ENCODE results near the gene GALR1. TPM values are rescaled to one million over a fixed set of nuclear protein-coding genes. Genes with fewer than 3 reads are reported as not detected.
"Not testable (repeated sequence)": the region's sequence is repeated elsewhere in the genome, so short reads cannot be mapped to it uniquely, and the experiment has no call there.

The GALR1 gene
- total RNA-seq, 2 donors from 2014 or later: 0.04 to 0.07 TPM

GRCh38 chr18:77234504-77235365, 14.9 kb upstream of the GALR1 start:
- no peak overlapping the region for H3K27ac ChIP-seq
- H3K9me3 ChIP-seq: peaks cover 3 to 16% of the 10 kb centered on the region in 2 donors
- H3K36me3 ChIP-seq: no peaks in the 10 kb centered on the region
- no peaks in the 10 kb centered on the region for H3K27me3 ChIP-seq
- no peaks in the 10 kb centered on the region for H3K4me1 ChIP-seq
- H3K4me3 ChIP-seq: no peak overlapping the region
- TF ChIP-seq, protein P1, sequence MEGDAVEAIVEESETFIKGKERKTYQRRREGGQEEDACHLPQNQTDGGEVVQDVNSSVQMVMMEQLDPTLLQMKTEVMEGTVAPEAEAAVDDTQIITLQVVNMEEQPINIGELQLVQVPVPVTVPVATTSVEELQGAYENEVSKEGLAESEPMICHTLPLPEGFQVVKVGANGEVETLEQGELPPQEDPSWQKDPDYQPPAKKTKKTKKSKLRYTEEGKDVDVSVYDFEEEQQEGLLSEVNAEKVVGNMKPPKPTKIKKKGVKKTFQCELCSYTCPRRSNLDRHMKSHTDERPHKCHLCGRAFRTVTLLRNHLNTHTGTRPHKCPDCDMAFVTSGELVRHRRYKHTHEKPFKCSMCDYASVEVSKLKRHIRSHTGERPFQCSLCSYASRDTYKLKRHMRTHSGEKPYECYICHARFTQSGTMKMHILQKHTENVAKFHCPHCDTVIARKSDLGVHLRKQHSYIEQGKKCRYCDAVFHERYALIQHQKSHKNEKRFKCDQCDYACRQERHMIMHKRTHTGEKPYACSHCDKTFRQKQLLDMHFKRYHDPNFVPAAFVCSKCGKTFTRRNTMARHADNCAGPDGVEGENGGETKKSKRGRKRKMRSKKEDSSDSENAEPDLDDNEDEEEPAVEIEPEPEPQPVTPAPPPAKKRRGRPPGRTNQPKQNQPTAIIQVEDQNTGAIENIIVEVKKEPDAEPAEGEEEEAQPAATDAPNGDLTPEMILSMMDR (IDR thresholded peaks at IDR 0.05): no peak
- no peak for DNase-seq (ENCODE audit: low spot score)

DNA sequence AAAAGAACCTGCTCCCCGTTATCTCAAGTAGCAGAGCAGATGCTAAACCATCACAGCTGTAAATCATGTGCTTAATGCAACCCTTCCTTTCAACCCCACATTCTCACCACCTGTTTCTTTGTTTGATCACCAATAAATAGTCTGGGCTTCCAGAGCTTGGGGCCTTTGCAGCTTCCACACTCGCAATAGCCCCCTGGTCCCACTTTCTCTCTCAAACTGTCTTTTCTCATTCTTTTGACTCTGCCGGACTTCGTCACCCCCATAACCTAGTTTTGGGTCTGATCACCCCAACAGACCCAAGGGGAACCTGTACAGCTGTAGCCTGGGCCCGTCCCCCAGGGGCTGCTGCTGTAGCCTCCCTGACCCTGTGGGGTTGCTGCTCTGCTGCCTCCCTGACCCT, 10.4 kb upstream of the GALR1 start:
- not testable (repeated sequence) for DNase-seq (ENCODE audit: low spot score); H3K36me3 ChIP-seq; H3K27ac ChIP-seq; H3K4me1 ChIP-seq; H3K4me3 ChIP-seq; H3K27me3 ChIP-seq
- H3K9me3 ChIP-seq: peaks cover 3 to 31% of the 10 kb centered on the region in 2 donors

- Histone ChIP-seq H3K9me3 (peaks cover 0 to 20% of the 10 kb centered on the region in 2 donors), H3K4me3 (peak overlapping the region in 1 of 2 donors; percentile 36), H3K27ac (no peak overlapping the region), H3K4me1 (peaks cover 0 to 27% of the 10 kb centered on the region in 2 donors), H3K36me3 (no peaks in the 10 kb centered on the region), H3K27me3 (peaks cover 9 to 22% of the 10 kb centered on the region in 2 donors)
- TF ChIP-seq, protein P1 (IDR thresholded peaks at IDR 0.05): no peak
- no peak for DNase-seq (ENCODE audit: low spot score)
These were observed 627 bp upstream of the GALR1 start for GRCh38 chr18:77248873-77249568.

DNA sequence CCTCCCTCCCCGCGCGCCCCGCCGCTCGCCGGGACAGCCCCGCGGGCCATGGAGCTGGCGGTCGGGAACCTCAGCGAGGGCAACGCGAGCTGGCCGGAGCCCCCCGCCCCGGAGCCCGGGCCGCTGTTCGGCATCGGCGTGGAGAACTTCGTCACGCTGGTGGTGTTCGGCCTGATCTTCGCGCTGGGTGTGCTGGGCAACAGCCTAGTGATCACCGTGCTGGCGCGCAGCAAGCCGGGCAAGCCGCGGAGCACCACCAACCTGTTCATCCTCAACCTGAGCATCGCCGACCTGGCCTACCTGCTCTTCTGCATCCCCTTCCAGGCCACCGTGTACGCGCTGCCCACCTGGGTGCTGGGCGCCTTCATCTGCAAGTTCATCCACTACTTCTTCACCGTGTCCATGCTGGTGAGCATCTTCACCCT, 865 bp downstream of the GALR1 start:
- no peak for DNase-seq (ENCODE audit: low spot score)
- peaks cover 0 to 20% of the 10 kb centered on the region in 2 donors for H3K9me3 ChIP-seq
- peaks cover 9 to 22% of the 10 kb centered on the region in 2 donors for H3K27me3 ChIP-seq
- TF ChIP-seq, protein P1 (IDR thresholded peaks at IDR 0.05): no peak
- no peak overlapping the region for H3K27ac ChIP-seq
- H3K4me3 ChIP-seq: peak overlapping the region in 1 of 2 donors; percentile 36
- peaks cover 0 to 27% of the 10 kb centered on the region in 2 donors for H3K4me1 ChIP-seq
- H3K36me3 ChIP-seq: no peaks in the 10 kb centered on the region

GRCh38 chr18:77250926-77251729, 1.5 kb downstream of the GALR1 start:
- Histone ChIP-seq H3K27me3 (peaks cover 9 to 22% of the 10 kb centered on the region in 2 donors), H3K36me3 (no peaks in the 10 kb centered on the region), H3K4me3 (peak overlapping the region in 1 of 2 donors; percentile 36), H3K4me1 (peaks cover 0 to 27% of the 10 kb centered on the region in 2 donors), H3K27ac (no peak overlapping the region), H3K9me3 (peaks cover 0 to 20% of the 10 kb centered on the region in 2 donors)
- TF ChIP-seq, protein P1 (IDR thresholded peaks at IDR 0.05): no peak
- no peak for DNase-seq (ENCODE audit: low spot score)
